DOHH2 (cell line): ENCODE data around the gene SPAG16.

Experiments
- EZH2phosphoT487 ChIP-seq: fragments of 200-600 bp; sonication (generic); IDR thresholded peaks from 2 replicates; pipeline ENCODE4 v1.6.1; 2017; ENCODE audit warnings: borderline replicate concordance, mild to moderate bottlenecking, antibody characterized with exemption, low read length, moderate library complexity, mixed read lengths
- TF ChIP-seq, protein P1 (sequence below): fragments of 200-600 bp; sonication (generic); IDR thresholded peaks from one replicate; pipeline ENCODE4 v1.5.1; 2014; ENCODE audit warnings: antibody characterized with exemption, mild to moderate bottlenecking, low read depth, low read length; ENCODE audit not compliant: poor library complexity, severe bottlenecking

DNA sequence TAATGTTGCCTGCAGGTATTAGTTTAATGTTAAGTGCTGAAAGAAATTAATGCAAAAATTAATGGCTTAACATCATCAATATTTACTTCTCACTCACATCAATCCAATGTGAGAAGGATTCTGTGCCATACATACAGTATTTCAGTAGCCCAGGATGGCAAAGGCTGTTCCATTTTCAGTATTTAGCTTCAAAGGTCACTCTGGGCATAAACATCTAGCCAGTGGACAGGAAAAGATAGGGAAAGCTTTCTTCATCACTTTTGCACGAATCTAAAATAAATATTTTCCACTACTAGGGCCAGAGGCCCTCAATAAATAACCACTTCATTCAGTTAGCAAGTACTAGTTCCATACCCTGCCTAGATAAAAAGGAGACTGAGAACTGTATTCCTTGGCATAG lies 890.3 kb downstream of the SPAG16 start:
- TF ChIP-seq, protein P1, sequence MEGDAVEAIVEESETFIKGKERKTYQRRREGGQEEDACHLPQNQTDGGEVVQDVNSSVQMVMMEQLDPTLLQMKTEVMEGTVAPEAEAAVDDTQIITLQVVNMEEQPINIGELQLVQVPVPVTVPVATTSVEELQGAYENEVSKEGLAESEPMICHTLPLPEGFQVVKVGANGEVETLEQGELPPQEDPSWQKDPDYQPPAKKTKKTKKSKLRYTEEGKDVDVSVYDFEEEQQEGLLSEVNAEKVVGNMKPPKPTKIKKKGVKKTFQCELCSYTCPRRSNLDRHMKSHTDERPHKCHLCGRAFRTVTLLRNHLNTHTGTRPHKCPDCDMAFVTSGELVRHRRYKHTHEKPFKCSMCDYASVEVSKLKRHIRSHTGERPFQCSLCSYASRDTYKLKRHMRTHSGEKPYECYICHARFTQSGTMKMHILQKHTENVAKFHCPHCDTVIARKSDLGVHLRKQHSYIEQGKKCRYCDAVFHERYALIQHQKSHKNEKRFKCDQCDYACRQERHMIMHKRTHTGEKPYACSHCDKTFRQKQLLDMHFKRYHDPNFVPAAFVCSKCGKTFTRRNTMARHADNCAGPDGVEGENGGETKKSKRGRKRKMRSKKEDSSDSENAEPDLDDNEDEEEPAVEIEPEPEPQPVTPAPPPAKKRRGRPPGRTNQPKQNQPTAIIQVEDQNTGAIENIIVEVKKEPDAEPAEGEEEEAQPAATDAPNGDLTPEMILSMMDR: no peak
- TF ChIP-seq EZH2phosphoT487: no peak
